Activated naive CD8-positive, alpha-beta T cell treated with anti-CD3 and anti-CD28 coated beads, Interleukin-2, amount 10 ng/mL, durations not matched to agents 7 days and 5 days (primary cell): ENCODE measurements around the gene RIC1. TPM values are rescaled to one million over a fixed set of nuclear protein-coding genes. Genes with fewer than 3 reads are reported as not detected.

Source experiments
- total RNA-seq, 2 experiments: library from RNA; stranded (reverse); gene quantifications; one replicate each; pipeline ENCODE4 v1.2.3, GENCODE V29; 2021

The RIC1 gene
- total RNA-seq, 2 experiments from 2014 or later: 20.7 to 21.4 TPM

Other genes starting within 250 kb of the RIC1 start
- 10 to 100 TPM; 25.5 to 27.0 TPM for gene PLGRKT, start 191.2 kb upstream of the RIC1 start, total RNA-seq
- 1 to 10 TPM; 6.8 to 9.8 TPM for gene CD274, start 178.6 kb upstream of the RIC1 start, total RNA-seq
- 1 to 10 TPM in 1 of 2 experiments, under 1 TPM in 1; 0.44 to 1.0 TPM for gene PDCD1LG2, start 118.6 kb upstream of the RIC1 start, total RNA-seq
- gene ERMP1, start 204.0 kb downstream of the RIC1 start, total RNA-seq: 10 to 100 TPM; 26.5 to 27.7 TPM